Superior temporal gyrus (tissue), 1 donor: ENCODE data around the gene ADGRA1.

Source experiments
- DNase-seq: peaks from one replicate; pipeline ENCODE4 v3.0.0-alpha.2; 2016; ENCODE audit errors: extremely low spot score

ADGRA1 gene

DNA sequence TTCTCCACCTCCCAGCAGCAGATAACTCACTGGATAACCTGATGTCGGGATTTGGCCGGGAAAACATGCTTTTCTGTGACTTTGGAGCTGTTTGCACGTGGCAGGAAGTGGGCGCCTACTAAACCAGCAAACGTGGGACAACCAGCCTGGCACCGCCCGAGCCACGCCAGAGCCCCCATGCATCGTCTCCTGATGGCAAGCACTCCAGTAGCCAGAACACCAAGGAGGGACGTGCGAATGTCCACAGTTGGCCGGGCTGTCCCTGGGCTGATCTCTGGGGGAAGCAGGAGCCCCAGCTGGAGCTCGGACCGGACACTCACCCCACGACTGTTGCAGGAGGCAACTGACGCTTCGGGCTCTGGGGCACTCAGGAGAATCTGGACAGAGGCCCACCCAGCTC is 7.1 kb downstream of the ADGRA1 start:
- no peak for DNase-seq

GRCh38 chr10:133095586-133095985 is 7.9 kb downstream of the ADGRA1 start:
- no peak for DNase-seq

DNA sequence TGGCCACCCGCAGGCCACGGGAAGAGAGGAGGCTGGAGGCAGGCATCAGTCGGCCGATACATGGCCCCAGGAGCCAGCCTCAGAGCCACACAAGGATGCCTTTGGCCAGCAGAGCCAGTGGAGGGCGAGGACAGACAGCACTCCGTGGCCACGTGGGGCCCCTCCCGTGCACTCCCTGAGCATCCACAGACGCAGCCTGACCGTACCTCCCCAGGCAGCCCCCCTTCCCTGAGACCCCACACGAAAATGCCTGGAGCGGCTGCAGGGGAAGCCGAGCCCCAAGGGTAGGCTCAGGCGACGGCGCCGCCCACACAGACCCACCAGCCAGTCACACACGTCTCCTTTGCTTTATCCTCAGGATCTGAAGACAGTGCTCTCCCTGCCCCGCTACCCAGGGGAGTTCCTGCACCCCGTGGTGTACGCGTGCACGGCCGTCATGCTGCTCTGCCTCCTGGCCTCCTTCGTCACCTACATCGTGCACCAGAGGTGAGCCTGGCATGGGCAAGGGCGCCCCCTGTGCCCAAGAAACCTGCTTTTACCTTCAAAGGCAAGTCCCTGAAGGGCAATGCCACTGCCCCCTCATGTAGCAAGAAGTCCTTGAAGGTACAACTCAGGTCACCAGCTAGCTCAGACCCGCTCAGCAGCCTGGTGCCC is 9.0 kb downstream of the ADGRA1 start:
- no peak for DNase-seq

DNA sequence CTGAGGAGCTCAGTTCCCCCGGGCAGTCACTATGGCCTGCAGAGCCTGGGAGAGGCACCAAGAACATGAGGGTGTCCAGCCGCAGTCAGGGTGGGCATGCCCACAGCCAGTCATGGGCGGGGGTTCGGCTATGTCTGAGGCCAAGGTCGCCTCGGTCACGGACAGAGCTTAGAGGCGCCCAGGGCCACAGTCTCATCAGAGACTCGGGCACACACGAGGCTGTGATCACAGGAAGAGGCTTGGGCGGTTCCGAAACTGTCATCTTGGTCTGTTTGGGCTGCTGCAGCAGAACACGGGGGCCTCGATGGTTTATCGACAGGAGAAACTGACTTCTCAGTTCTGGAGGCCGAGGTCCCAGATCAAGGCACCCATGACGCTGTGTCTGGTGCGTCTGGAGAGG is 9.7 kb downstream of the ADGRA1 start:
- no peak for DNase-seq

DNA sequence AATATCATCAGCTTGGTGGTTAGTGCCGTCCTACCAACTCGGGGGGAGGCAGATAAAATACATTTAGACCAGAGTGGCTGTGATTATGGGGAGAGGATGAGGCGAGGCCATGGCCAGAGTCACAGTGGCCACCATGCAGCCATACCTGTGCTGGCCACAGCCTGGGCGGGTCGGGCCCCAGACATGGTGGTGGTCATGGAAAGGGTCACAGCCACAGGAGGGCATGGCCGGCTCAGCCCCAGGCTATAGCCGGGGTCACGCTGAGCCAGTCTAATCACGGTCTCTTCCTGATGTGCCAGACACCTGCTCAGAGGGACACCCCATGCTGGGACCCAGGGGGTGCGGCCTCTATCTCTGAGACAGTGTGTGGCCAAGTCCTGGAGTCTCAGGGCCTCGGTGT is 10.2 kb downstream of the ADGRA1 start:
- no peak for DNase-seq

GRCh38 chr10:133098426-133099124 is 10.9 kb downstream of the ADGRA1 start:
- DNase-seq: no peak

DNA sequence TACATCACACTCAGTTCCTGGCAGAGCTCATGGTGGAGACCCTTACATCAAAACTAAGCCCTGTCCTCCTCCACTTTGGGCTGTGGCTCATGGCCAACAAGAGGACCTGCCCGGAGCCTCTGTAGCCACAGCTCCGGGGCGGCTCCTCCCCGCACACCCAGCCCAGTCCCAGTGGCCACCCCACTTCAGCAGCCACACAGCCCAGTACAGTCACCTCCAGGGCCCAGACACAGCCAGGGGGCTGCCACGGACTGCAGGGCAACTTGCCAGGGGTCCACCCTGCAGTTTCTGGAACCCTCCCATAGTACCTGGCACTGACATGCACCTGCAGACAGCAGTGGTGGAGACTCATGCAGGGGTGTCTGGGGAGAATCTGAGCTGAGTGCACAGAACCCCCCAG is 11.8 kb downstream of the ADGRA1 start:
- DNase-seq: no peak

DNA sequence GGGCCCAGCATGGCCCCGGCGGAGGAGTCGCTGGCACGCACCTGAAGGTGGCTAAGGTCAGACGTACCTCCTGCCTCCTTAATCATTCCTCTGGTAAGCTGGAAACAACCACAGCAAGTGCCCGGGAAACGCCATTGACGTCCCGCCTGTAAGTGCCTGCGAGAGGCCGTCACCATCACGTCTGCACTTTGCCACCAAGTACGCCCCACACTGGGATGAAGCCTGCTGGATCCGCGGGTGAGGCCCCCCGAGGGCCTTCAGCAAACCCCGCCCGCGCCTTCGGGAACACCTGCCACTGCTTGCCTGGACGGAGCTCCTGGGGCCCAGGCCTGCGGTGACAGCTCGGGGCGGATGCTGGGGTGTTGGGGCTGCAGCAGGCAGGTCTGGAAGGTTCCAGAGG is 12.5 kb downstream of the ADGRA1 start:
- DNase-seq: no peak

- DNase-seq: no peak
Observed at GRCh38 chr10:133100706-133101415, 13.1 kb downstream of the ADGRA1 start.

DNA sequence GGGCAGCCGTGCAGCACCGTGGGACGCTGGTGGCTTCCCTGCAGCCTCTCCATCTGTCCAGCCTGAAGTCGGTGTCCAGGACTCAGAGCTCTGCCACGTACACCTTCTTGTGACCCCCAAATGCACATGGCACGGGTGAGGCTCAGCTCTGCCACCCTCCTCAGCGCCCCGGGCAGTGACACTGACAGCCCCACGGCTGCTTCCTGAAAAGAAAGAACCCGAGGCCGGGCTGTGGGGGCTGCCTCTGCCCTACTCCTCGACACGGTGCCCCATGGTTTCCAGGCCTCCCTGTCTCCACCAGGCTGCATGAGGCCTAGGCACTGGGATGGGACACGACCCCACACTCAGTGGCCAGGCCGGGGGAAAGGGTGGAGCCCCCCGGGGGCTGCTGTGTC is 13.7 kb downstream of the ADGRA1 start:
- no peak for DNase-seq

- no peak for DNase-seq
Observed at GRCh38 chr10:133102415-133103095, 14.8 kb downstream of the ADGRA1 start.

DNA sequence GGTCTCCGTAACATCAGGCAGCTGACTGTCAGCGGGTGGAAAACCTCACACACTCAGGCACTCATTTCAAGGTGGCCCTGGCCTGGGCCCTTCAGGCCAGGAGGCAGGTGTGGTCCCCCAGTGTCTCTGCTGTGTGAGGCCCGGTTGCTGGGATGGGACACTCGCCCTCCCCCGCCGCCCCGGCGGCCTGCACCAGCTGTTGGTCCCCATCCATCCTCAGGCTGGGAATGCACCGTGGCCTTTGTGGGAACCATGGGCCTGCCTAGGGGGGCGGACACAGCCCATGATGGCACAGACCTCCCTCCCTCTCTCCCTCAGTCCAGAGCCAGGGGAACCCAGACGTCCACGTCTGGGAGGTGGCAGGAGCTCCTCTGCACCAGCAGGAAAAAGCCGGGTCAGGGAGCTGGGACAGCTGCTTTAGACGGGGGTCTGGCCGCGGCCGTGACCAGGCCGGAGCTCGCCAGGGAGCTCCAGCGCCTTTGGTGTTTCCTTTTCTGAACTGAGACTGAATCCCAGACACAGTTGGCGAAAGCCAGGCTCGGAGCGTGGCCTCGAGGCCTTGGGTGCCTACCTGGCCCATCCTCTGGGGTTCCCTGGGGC is 15.7 kb downstream of the ADGRA1 start:
- no peak for DNase-seq

GRCh38 chr10:133104068-133104962 is 16.6 kb downstream of the ADGRA1 start:
- DNase-seq: no peak

DNA sequence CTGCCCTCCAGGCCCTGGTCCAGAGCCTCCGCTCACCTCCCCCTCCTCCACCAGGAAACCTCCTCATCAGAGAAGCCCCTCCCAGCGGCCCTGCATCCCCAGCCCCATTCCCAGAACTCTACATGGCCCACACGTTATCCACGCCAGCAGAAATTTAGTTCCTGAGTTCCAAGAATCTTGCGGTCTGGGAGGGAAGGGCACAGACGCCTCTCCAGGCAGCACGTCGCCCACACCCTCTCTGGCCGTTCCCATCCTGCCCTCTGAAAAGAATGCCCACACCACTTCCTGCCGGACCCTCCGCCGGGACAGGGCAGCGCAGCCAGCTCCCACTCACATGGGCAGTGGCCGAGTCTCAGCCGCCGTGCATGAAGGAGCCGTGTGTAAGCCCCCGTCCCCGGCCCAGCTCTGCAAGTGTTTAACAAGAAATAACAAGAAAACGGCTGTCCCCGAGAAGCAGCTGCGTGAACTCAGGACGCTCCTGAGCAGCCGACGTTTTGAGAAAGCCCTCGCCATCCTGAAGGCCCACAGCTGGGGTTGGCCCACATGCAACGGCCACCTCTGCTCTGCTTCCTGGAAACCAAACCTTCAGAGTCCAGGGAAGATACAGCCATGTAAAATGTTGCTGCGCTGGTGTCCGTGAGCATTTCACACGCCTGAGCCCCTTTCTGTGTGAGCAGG is 17.4 kb downstream of the ADGRA1 start:
- DNase-seq: no peak

DNA sequence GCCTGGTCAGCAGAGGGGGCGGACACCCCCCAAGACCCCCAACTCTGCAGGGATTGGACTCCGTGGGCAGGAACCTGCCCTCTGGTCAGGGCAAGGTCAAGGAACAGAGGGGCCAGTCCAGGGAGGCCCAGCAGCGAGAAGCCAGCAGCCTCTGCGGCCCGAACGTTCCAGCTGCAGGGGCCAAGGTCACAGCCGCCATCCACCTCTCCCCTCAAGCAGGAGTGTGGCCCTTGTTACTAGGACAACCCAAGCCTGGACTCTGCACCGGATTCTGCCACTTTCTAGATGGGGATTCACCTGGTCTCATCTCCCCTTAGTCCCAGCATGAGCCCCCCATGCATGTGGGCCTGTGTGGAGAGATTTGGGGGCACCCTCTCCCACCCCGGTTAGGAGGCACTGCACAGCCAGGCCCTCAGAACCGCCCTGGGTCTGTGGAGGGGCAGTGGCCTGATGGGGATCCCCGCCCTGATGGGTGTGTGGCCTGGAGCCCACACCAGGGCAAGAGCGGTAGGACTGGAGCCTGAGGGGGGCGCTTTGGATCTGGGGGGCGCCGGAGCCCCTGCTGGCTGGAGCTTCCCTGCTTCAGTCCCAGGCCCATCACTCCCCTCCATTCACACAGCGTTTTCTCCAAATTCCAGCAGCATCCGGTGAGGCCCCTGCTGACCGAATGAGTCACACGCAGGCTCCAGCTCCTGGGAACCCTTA is 18.1 kb downstream of the ADGRA1 start:
- DNase-seq: no peak

DNA sequence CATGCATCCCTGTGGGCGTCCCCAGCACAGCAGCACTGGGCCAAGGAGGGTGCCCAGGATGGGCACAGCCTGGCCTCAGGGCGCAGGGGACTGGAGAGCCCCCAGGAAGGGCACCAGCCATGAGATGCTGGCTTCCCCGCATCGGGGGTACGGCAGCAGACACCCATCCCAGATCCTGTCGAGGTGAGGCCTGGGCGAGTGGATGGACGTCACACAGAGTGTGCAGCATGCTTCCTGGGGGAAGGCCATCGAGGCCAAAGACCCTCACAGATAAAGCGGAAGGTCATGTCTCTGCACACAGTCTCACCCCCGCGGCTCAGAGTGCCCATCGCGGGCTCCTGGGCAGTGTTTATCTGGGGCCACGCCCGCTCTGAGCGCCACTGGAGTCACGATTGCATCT is 18.8 kb downstream of the ADGRA1 start:
- DNase-seq: no peak

- no peak for DNase-seq
Observed at GRCh38 chr10:133107442-133107841, 19.7 kb downstream of the ADGRA1 start.

- no peak for DNase-seq
Observed at GRCh38 chr10:133109711-133110110, 22.0 kb downstream of the ADGRA1 start.

DNA sequence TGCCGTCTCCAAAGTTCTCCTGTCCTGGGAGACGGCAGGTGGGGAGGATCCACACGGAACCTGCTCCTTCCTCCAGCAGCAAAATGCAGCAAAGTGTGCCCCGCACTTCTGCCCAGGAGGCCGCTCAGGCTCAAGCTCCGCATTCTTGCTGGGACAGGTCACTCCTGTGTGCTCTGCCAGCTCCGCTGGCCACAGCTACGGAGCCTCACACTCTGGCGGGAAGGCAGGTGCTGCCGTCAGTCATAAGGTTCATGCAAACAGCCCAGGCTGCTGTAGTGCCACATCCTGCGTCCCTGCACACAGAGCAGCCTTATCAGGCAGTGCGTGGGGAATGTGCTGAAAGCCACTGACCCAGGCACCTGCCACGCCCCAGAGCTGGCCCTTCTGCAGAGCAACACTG is 22.4 kb downstream of the ADGRA1 start:
- DNase-seq: no peak
